Measurements from ENCODE around the gene CCNL1. TPM values are rescaled to one million over a fixed set of nuclear protein-coding genes. Genes with fewer than 3 reads are reported as not detected.

The CCNL1 gene
- total and polyA plus RNA-seq, 2 donors (not counting 3 experiments of a cell fraction or from before 2014, with no cell fraction given) = 119 to 137 TPM

GRCh38 chr3:157152930-157153329 is 7.0 kb downstream of the CCNL1 start:
- DNase-seq (ENCODE audit: low read depth, low spot score) (no peak), FAIRE-seq (no peak)
- TF ChIP-seq POLR2A (IDR thresholded peaks at IDR 0.05; ENCODE audit: low read depth, low read length) (no peak), POLR2AphosphoS5 (IDR thresholded peaks at IDR 0.05; ENCODE audit: insufficient read depth, low read depth, low read length) (no peak), GATA2 (IDR thresholded peaks at IDR 0.05; ENCODE audit: insufficient read depth, insufficient read length, low read depth, low read length) (no peak), EZH2 (IDR thresholded peaks at IDR 0.05; ENCODE audit: borderline replicate concordance, low read depth, low read length, severe bottlenecking) (no peak), FOS (IDR thresholded peaks at IDR 0.05; ENCODE audit: borderline replicate concordance, insufficient read depth, low read length) (no peak), CTCF (IDR thresholded peaks at IDR 0.05; ENCODE audit: extremely low read depth in 1 of 2, insufficient read depth in 1 of 2, low read depth in 1 of 2, low read length in 2 of 2) (no peak), MYC (IDR thresholded peaks at IDR 0.05; ENCODE audit: low read depth, low read length) (no peak), JUN (IDR thresholded peaks at IDR 0.05; ENCODE audit: borderline replicate concordance, insufficient read depth, insufficient read length, low read depth) (no peak)
- TF ChIP-seq, protein P1, sequence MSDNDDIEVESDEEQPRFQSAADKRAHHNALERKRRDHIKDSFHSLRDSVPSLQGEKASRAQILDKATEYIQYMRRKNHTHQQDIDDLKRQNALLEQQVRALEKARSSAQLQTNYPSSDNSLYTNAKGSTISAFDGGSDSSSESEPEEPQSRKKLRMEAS (IDR thresholded peaks at IDR 0.05; ENCODE audit: insufficient read depth, insufficient read length) = no peak
- Histone ChIP-seq H3K9me1 (replicated peaks; ENCODE audit: control insufficient read depth, extremely low read depth, insufficient read depth, low read length) (no peaks in the 10 kb centered on the region), H3K9me3 (replicated peaks; ENCODE audit: control insufficient read depth, insufficient read depth, low read length) (no peaks in the 10 kb centered on the region), H3K4me1 (ENCODE audit: control insufficient read depth, extremely low read depth, insufficient read depth, low read length) (peaks cover 31% of the 10 kb centered on the region), H4K20me1 (replicated peaks; ENCODE audit: control insufficient read depth, extremely low read depth, insufficient read depth, low read length) (peaks cover 24% of the 10 kb centered on the region), H3K27ac (ENCODE audit: insufficient read depth, low read depth, low read length) (no peak overlapping the region), H2AFZ (ENCODE audit: low read depth, low read length) (no peak overlapping the region), H3K9ac (replicated peaks; ENCODE audit: extremely low read depth, insufficient read depth, low read length) (no peak overlapping the region), H3K4me3 (replicated peaks in 1 of 3; ENCODE audit: insufficient read depth in 1 of 3, low read depth in 1 of 3, low read length in 3 of 3) (no peak overlapping the region), H3K4me2 (ENCODE audit: insufficient read depth, low read length) (no peak overlapping the region), H3K36me3 (ENCODE audit: control insufficient read depth in 2 of 2, extremely low read depth in 1 of 2, insufficient read depth in 2 of 2, low read length in 2 of 2) (peaks cover 27 to 70% of the 10 kb centered on the region in 2 experiments), H3K79me2 (ENCODE audit: control insufficient read depth, insufficient read depth, low read length) (peaks cover 62% of the 10 kb centered on the region), H3K27me3 (ENCODE audit: control insufficient read depth in 2 of 2, insufficient read depth in 2 of 2, low read length in 2 of 2) (no peaks in the 10 kb centered on the region)
- intact Hi-C loops (cut with micrococcal nuclease) = no loop called here
- dilution Hi-C loops (cut with MboI; ENCODE audit: extremely low pct_ligation_motif_present, low sequenced_read_pairs) = no loop called here
- ChIA-PET CTCF (interaction anchor here (1.1 kb wide), 1 partner anchor 16 kb away, joined by 4 read pairs; no protein-coding TSS in a partner anchor), POLR2A (no interaction called here)
- BruUV-seq (replicated peaks) = no TSS peak

Data from endothelial cell of umbilical vein (primary cell).